Pancreas (tissue), 10 donors: ENCODE results near the gene GOLT1A. TPM values are rescaled to one million over a fixed set of nuclear protein-coding genes. Genes with fewer than 3 reads are reported as not detected.

Experiments
- ATAC-seq, 4 donors: fragments of 200-7000 bp; cut with Tn5 transposase; one replicate each; pipeline versions ENCODE4 v1.8.0 to v1.9.1; 2020; ENCODE audit warnings: mild to moderate bottlenecking in 4 of 4, moderate library complexity in 4 of 4
- DNase-seq, 6 donors: peaks; one replicate each; pipeline ENCODE4 v3.0.0-alpha.2; 2020
- FAIRE-seq: peaks from 2 replicates; lab custom pipeline; 2012; peaks lifted over from hg19 to GRCh38; lab: Jason Lieb, UNC
- H3K27ac ChIP-seq, 4 donors: fragments of 200-600 bp; sonication (generic); 1 replicate in 3 of 4; 2 replicates in 1 of 4; pipeline versions ENCODE4 v1.5.0 to v1.8.0; 2020
- H3K27me3 ChIP-seq, 4 donors: fragments of 200-600 bp; one replicate each; pipeline ENCODE4 v1.8.0; 2021
- H3K36me3 ChIP-seq, 3 donors: fragments of 200-600 bp; sonication (generic) in 1 of 3; one replicate each; pipeline versions ENCODE4 v1.5.0 to v1.8.0; 2020 to 2021
- H3K4me1 ChIP-seq, 3 donors: fragments of 200-600 bp; one replicate each; pipeline ENCODE4 v1.8.0; 2021
- H3K4me3 ChIP-seq, 4 donors: fragments of 200-600 bp; sonication (generic) in 2 of 4; one replicate each; pipeline versions ENCODE4 v1.5.0 to v1.8.0; 2020 to 2021
- H3K9me3 ChIP-seq, 4 donors: fragments of 200-600 bp; one replicate each; pipeline ENCODE4 v1.8.0; 2021
- WGBS, 2 donors: extraction: QIAGEN DNeasy Blood & Tissue Kit; methylation state at CpG; one replicate each; pipeline ENCODE4 v1.1.7; 2013; 5-methylcytosine and 5-hydroxymethylcytosine counted together
- intact Hi-C, 3 donors: fragments of 100-400 bp; cut with DNase I; formaldehyde crosslinking; loops; one replicate each; pipeline versions ENCODE4 v1.11.1 to v1.14.2; 2022
- polyA plus RNA-seq, 2 donors: library from polyadenylated mRNA; stranded (reverse); fragments of 200-250 nt; gene quantifications; one replicate each; pipeline ENCODE4 v1.2.3, GENCODE V29; 2013
- total RNA-seq, 6 donors: library from RNA; stranded (reverse); fragmentation: NEBNext Ultra II Directional in 4 of 6; extraction: Animal tissue kit (Norgen Biotek cat#: 25700) in 4 of 6; gene quantifications; one replicate each; pipeline versions ENCODE4 v1.2.1 to v1.2.4, GENCODE V29; 2021 to 2023
- TF ChIP-seq, protein P1 (sequence below), 4 donors: fragments of 200-600 bp; sonication (generic) in 3 of 4; IDR thresholded peaks; one replicate each; pipeline versions ENCODE4 v1.5.0 to v1.8.0; 2021; ENCODE audit warnings: antibody characterized with exemption in 4 of 4
- donor health status: healthy with polysubstance abuse.
- donor health status: DM: no; HTN: no; CAD: no; lungs with moderate emphysema.
- donor health status: DM: no; HTN: no; CAD: no.
- donor health status: control.
- donor health status: control.
- donor health status: Bipolar disorder and iron deficiency.
- donor health status: DM: yes; HTN: yes; CAD: no.
- donor health status: DM: no; HTN: no; CAD: no.
- donor health status: DM: no; HTN: no; CAD: no.
- donor health status: DM: yes; HTN: yes; CAD: no.

GOLT1A gene
- total and polyA plus RNA-seq, 8 donors = 6.0 to 38.8 (median 8.4) TPM

DNA sequence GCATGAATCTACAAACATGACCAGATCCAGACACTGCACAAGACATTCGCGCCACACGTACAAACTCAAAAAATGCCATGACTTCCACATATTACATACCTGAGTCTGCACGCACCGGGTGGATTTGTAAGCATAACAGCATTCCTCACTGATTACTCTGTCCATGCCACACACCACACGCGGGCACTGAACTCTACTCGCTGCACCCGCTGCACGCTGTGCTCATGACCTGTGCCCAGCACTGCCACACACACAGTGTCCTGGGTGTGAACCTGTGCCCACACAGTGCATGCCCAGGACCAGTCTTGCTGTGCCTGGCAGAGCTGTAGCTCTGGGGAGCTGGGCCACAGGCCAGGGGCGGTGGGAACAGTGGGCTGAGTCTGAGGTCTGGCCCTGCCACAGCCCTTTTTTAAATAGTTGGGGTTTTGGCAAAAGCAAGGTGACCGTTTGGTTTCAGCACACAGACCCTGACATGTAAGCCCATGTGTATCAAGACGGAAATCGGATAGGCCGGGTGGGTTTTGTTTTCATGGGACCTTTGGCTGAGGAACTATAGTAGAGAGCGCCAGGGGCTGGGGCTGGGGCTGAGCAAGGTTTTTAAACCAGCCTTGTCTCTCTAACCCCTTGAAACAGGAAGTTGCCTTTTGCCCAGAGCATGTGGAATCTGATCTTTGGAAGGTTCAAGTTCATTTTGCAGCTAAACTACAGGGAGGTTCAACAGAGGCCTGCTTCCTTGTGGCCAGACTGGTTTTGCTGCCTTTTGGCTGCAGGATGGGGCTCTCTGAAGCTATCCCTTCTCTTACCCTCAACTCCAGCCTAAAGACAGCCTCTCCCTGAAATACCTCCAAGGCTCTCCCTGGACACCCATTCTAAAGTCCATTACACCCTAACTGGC lies 12.3 kb upstream of the GOLT1A start:
- Histone ChIP-seq H3K36me3 (peaks cover 0 to 40% (median 0%) of the 10 kb centered on the region in 3 donors), H3K9me3 (no peaks in the 10 kb centered on the region)

DNA sequence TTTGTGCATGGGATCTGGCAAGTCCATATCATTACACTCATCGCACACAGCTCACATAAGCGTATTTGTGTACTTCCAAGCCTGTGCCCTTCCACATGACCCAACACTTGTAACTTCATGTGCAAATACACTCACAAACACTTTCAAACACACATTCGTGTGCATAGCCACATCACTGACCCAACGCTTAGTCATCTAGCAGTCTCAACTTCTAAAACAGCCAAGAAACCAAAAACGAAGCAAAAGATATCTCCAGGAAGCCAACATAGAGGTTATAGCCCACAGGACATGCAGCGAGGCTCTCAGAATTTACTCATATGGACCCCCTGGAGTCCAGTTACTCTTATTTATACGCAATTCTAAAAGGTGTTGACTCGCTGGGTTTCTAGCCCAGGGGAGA lies 10.9 kb upstream of the GOLT1A start:
- intact Hi-C loops = no loop called here
- Histone ChIP-seq H3K36me3 (peaks cover 0 to 29% (median 0%) of the 10 kb centered on the region in 3 donors), H3K4me1 (no peaks in the 10 kb centered on the region), H3K27me3 (no peaks in the 10 kb centered on the region), H3K27ac (no peak overlapping the region), H3K4me3 (no peak overlapping the region), H3K9me3 (no peaks in the 10 kb centered on the region)
- 80 to 83% methylated on average over 8 of the region's 8 CpGs for WGBS, 2 donors
- DNase-seq = no peak
- ATAC-seq = no peak
- TF ChIP-seq, protein P1, sequence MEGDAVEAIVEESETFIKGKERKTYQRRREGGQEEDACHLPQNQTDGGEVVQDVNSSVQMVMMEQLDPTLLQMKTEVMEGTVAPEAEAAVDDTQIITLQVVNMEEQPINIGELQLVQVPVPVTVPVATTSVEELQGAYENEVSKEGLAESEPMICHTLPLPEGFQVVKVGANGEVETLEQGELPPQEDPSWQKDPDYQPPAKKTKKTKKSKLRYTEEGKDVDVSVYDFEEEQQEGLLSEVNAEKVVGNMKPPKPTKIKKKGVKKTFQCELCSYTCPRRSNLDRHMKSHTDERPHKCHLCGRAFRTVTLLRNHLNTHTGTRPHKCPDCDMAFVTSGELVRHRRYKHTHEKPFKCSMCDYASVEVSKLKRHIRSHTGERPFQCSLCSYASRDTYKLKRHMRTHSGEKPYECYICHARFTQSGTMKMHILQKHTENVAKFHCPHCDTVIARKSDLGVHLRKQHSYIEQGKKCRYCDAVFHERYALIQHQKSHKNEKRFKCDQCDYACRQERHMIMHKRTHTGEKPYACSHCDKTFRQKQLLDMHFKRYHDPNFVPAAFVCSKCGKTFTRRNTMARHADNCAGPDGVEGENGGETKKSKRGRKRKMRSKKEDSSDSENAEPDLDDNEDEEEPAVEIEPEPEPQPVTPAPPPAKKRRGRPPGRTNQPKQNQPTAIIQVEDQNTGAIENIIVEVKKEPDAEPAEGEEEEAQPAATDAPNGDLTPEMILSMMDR (IDR thresholded peaks at IDR 0.05) = no peak
- FAIRE-seq = no peak

More for the DNA sequence above, 12.3 kb upstream of the GOLT1A start:
- Histone ChIP-seq H3K4me1 (no peaks in the 10 kb centered on the region), H3K27ac (peak overlapping the region in 1 of 4 donors; percentile 32), H3K27me3 (no peaks in the 10 kb centered on the region), H3K4me3 (no peak overlapping the region)
- 73 to 82% methylated on average over 16 of the region's 16 CpGs for WGBS, 2 donors
- ATAC-seq (peak in 3 of 4 donors; percentile 58 to 63 (median 60)), FAIRE-seq (no peak), DNase-seq (no peak)
- intact Hi-C loops = no loop called here
- TF ChIP-seq, protein P1 (IDR thresholded peaks at IDR 0.05) = no peak

DNA sequence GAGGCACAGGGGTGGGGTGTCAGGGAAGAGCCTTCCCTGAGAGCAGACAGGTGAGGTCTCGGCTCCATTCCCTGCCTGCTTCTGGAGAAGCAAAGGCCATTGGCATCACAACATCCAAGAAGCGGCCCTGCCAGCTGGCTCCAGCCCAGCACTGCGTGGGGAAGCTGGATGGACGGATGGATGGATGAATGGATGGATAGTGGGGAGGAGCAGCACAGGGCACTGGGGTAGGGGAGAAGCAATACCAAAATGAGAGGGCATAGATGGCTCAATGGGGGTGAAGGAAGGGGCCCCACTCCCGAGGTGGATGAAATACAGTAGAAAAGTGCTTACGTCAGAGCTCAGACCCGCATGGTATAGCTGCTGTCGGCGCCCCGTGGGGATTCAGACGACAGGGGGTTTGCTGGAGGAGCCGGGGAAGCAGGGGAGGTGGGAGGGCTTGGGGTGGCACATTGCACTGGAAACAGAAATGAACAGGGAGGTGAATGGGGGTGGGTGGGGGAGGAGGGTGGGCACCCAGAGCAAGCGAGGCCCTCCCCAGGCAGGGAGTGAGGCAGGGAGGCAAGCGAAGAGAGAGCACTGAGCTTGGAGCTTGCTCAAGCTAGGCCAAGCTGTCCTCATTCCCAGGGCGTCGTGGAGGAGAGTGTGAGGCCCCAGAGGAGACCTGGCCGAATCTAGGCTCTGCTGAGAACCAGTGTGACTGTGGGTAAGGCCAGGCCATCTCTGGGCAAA lies 9.5 kb upstream of the GOLT1A start:
- Histone ChIP-seq H3K27me3 (no peaks in the 10 kb centered on the region), H3K4me1 (no peaks in the 10 kb centered on the region), H3K27ac (no peak overlapping the region), H3K4me3 (no peak overlapping the region), H3K9me3 (no peaks in the 10 kb centered on the region), H3K36me3 (peaks cover 0 to 19% (median 0%) of the 10 kb centered on the region in 3 donors)
- 86 to 87% methylated on average over 17 of the region's 17 CpGs for WGBS, 2 donors
- no peak for DNase-seq
- intact Hi-C loops = no loop called here
- TF ChIP-seq, protein P1 (IDR thresholded peaks at IDR 0.05) = no peak
- ATAC-seq = no peak
- no peak for FAIRE-seq

DNA sequence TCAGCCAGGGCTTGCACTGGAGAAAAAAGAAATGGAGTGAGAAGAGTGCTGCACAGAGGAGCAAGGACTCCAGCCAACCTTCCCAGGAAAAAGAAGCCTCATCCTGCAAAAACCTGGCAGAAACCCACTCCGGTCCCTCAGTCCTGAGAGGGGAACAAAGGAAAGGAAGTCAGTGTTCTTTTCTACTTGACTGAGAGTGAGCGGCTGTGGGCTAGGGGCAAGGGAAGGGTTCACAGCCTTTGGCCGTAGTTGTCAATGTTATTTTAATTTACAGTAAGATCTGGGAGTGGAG lies 8.9 kb upstream of the GOLT1A start:
- whole genome bisulfite sequencing, 2 donors = 80 to 93% methylated on average over 3 of the region's 3 CpGs
- TF ChIP-seq, protein P1 (IDR thresholded peaks at IDR 0.05) = no peak
- intact Hi-C loops = no loop called here
- Histone ChIP-seq H3K27ac (no peak overlapping the region), H3K4me3 (no peak overlapping the region), H3K4me1 (no peaks in the 10 kb centered on the region), H3K27me3 (no peaks in the 10 kb centered on the region), H3K9me3 (no peaks in the 10 kb centered on the region), H3K36me3 (peaks cover 0 to 13% (median 0%) of the 10 kb centered on the region in 3 donors)
- DNase-seq (no peak), FAIRE-seq (no peak), ATAC-seq (no peak)
